ENCODE results near the gene ABCD2.

The ABCD2 gene

GRCh38 chr12:39592295-39592694 is 27.3 kb downstream of the ABCD2 start:
- H3K4me1 ChIP-seq: peaks cover 3% of the 10 kb centered on the region; the same call in 1 of the 2 replicates
- H3K9me3 ChIP-seq: no peaks in the 10 kb centered on the region
- peaks cover 24% of the 10 kb centered on the region for H3K36me3 ChIP-seq
- TF ChIP-seq CTCF (IDR thresholded peaks at IDR 0.05; ENCODE audit: low read depth, low read length): no peak
- no peaks in the 10 kb centered on the region for H3K27me3 ChIP-seq
- H3K4me3 ChIP-seq (ENCODE audit: low read depth, low read length): no peak overlapping the region
- no peak for DNase-seq

- no peak for TF ChIP-seq CTCF (IDR thresholded peaks at IDR 0.05; ENCODE audit: low read depth, low read length)
- no peak for DNase-seq
- H3K4me3 ChIP-seq (ENCODE audit: low read depth, low read length): no peak overlapping the region
- H3K9me3 ChIP-seq: no peaks in the 10 kb centered on the region
- peaks cover 28% of the 10 kb centered on the region for H3K36me3 ChIP-seq
- peaks cover 3% of the 10 kb centered on the region; the same call in 1 of the 2 replicates for H3K4me1 ChIP-seq
- H3K27me3 ChIP-seq: no peaks in the 10 kb centered on the region
Measured at GRCh38 chr12:39588348-39588747, 31.3 kb downstream of the ABCD2 start.

GRCh38 chr12:39587225-39587624 is 32.4 kb downstream of the ABCD2 start:
- Histone ChIP-seq H3K36me3 (peaks cover 26% of the 10 kb centered on the region), H3K4me1 (peaks cover 3% of the 10 kb centered on the region; the same call in 1 of the 2 replicates), H3K4me3 (ENCODE audit: low read depth, low read length) (no peak overlapping the region), H3K9me3 (no peaks in the 10 kb centered on the region), H3K27me3 (no peaks in the 10 kb centered on the region)
- TF ChIP-seq CTCF (IDR thresholded peaks at IDR 0.05; ENCODE audit: low read depth, low read length): peak; percentile 60
- peak; percentile 23 for DNase-seq

GRCh38 chr12:39586816-39587215 is 32.8 kb downstream of the ABCD2 start:
- no peak for TF ChIP-seq CTCF (IDR thresholded peaks at IDR 0.05; ENCODE audit: low read depth, low read length)
- Histone ChIP-seq H3K36me3 (peaks cover 26% of the 10 kb centered on the region), H3K4me1 (peaks cover 3% of the 10 kb centered on the region; the same call in 1 of the 2 replicates), H3K4me3 (ENCODE audit: low read depth, low read length) (no peak overlapping the region), H3K9me3 (no peaks in the 10 kb centered on the region), H3K27me3 (no peaks in the 10 kb centered on the region)
- DNase-seq: no peak

- Histone ChIP-seq H3K9me3 (no peaks in the 10 kb centered on the region), H3K36me3 (peaks cover 31% of the 10 kb centered on the region), H3K4me1 (no peaks in the 10 kb centered on the region), H3K4me3 (ENCODE audit: low read depth, low read length) (no peak overlapping the region), H3K27me3 (no peaks in the 10 kb centered on the region)
- no peak for TF ChIP-seq CTCF (IDR thresholded peaks at IDR 0.05; ENCODE audit: low read depth, low read length)
- no peak for DNase-seq
Measured at GRCh38 chr12:39581592-39581991, 38.0 kb downstream of the ABCD2 start.

- Histone ChIP-seq H3K27me3 (no peaks in the 10 kb centered on the region), H3K36me3 (peaks cover 43% of the 10 kb centered on the region), H3K4me3 (ENCODE audit: low read depth, low read length) (no peak overlapping the region), H3K9me3 (no peaks in the 10 kb centered on the region), H3K4me1 (peaks cover 2% of the 10 kb centered on the region; the same call in 1 of the 2 replicates)
- no peak for TF ChIP-seq CTCF (IDR thresholded peaks at IDR 0.05; ENCODE audit: low read depth, low read length)
- DNase-seq: no peak
Measured at GRCh38 chr12:39575498-39575875, 44.1 kb downstream of the ABCD2 start.

Measured in BE2C (cell line).